HG02938 (cell line): Measurements from ENCODE around the gene OR2AJ1.

Experiments used
- ATAC-seq: cut with Tn5 transposase; IDR thresholded peaks from one replicate; pipeline ENCODE4 v1.9.1; 2021; ENCODE audit warnings: mild to moderate bottlenecking, moderate library complexity; ENCODE audit not compliant: unreplicated experiment

The OR2AJ1 gene

GRCh38 chr1:247961791-247962190, 37.1 kb downstream of the OR2AJ1 start:
- ATAC-seq, result no peak

DNA sequence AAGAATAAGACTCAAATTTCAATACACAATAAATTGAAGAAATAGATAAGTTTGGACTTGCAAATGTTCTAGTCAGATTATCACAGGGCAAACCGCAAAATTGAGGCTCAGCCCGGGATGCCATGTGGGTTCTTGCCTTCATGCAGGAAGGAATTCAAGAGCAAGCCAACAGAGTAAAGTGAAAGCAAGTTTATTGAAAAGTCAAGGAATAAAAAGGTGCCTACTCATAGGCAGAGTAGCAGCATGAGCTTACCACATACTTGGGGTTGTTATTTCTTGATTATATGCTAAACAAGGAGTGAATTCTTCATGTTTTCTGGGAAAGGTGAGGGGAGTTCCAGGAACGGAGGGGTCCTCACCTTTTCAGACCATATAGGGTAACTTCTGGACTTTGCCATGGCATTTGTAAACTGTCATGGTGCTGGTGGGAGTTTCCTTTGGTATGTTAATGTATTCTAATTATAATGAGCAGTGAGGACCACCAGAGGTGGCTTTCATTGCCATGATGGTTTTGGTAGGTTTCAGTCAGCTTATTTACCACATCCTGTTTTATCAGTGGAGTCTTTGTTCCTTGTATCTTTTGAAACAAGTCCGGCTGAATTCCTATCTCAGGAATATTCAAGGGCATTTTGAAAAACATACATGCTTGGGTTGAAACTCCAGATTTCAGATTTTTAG, 38.4 kb downstream of the OR2AJ1 start:
- ATAC-seq, result no peak

GRCh38 chr1:247964933-247965332, 40.2 kb downstream of the OR2AJ1 start, which contains the start of gene OR2AK2:
TSS of gene OR2AK2 (plus strand) at chr1:247965233. CDS start at chr1:247965377, 144 bp downstream.
- ATAC-seq, result no peak

DNA sequence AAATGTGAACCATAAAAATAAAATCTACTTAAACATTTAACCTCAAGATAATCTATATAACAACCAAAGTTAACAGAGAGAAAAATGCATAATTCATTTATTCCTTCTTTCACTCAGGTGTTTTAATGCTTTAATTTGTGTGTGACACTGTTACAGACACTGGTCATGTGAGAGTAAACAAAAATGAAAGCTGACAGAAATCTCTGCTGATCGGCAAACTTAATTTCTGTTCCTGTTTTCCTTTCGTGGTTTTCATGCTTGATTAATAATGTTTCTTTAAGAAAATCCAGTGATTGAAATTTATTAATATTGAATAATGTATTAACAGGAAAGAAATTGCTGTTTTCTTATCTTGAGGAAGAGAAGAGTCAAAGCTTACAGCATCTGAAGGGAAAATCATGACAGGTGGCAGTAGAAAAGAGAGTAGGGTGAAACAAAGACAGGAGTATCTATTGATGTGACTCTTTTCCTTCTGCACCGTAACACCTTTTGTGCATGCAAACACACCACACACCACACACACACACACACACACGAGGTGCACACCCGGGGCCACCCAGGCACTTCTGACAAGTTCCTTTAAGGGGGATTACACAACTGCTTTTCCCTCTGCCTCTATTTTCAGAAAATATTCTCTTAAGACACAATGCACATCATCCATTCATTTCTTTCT, 42.0 kb downstream of the OR2AJ1 start:
- peak; percentile 77 for ATAC-seq
